Activated CD4-positive, CD25-positive, alpha-beta regulatory T cell treated with anti-CD3 and anti-CD28 coated beads, Interleukin-2, amount 50 U/mL, for 24 hours (primary cell): ENCODE data around the gene DRICH1.
"Not testable (repeated sequence)": the region's sequence is repeated elsewhere in the genome, so short reads cannot be mapped to it uniquely, and the experiment has no call there.

Experiments
- ATAC-seq, 2 donors: fragments of 150-1000 bp; cut with Tn5 transposase; one replicate each; pipeline ENCODE4 v1.10.0; 2021; ENCODE audit warnings: mild to moderate bottlenecking in 1 of 2, moderate library complexity in 1 of 2

The DRICH1 gene

DNA sequence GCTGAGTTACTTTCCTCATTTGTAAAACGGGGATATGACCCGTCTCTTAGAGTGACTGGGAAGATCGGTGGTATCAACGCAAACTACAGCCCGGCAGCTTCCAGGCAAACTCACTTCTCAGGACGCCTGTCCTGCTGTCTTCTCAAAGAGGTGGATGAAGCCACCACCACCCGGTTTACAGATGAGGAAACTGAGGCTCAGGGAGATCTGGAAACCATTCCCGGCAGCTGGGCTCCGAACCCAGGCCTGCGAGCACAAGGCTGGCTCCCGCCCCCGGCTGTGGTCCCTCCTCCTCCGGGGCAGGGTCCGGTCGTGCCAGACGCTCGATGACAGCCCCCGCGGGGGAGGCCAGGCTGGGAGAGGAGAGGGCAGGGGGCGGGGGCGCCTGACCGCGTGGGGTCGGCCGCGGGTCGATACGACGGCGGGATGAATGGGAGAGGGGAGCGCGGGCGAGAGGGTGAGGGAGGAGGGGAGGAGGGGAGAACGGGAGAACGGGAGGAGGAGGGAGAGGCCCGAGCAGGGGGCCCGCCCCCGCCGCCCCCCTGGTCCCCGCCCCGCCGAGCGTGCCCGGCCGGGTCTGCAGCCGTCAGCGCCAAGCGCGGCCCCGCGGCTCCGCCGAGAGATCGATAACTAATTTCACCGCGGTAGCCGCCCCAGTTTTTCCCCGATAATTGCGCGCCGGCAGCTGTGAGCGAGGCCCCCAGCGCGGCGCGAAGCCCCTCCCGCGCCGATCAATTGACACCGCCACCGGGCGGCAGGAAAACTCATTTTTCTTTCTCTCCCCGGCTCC, 66.0 kb downstream of the DRICH1 start:
- no peak for ATAC-seq

GRCh38 chr22:23565305-23565914, 66.7 kb downstream of the DRICH1 start:
- ATAC-seq, result peak in 1 of 2 donors; percentile 34

DNA sequence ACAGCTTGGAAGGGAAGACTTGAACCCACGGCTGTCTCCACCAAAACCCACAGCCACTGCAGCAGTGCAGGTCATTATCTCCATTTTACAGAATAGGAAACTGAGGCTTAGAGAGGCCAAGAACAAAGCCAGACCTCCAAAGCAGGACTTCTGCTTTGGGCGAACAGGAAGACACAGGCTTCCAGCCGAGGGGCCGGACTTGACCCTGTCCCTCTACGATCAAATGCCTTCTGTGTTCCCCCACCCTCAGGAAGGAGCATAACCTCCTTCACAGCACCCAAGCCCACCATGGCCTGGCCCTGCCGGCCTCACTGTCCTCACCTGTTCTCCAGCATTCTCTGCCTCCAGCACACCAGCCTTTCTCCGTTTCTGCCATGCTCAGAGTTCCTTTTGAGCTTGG, 67.8 kb downstream of the DRICH1 start:
- no peak for ATAC-seq

- ATAC-seq, result no peak
Measured at GRCh38 chr22:23563111-23563510, 69.0 kb downstream of the DRICH1 start.

DNA sequence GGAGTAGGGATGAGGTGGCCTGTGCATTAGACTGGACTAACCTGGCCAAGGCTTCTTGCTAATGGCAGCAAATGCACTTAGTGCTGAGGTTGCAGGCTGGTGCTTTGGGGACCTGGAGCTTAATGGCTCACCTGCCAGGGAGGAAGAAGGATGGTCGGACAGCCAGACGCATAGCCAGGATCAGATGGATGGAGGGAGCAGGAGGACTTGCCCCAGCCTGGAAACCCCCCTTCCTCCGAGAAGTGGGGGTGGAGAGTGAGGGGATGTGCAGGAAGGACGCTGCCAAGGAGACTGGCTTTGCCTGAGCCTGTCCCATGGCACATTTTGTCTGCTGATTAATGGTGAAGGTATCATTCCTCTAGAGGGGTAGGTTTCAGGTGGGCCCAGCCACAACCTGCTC, 69.9 kb downstream of the DRICH1 start:
- no peak for ATAC-seq

DNA sequence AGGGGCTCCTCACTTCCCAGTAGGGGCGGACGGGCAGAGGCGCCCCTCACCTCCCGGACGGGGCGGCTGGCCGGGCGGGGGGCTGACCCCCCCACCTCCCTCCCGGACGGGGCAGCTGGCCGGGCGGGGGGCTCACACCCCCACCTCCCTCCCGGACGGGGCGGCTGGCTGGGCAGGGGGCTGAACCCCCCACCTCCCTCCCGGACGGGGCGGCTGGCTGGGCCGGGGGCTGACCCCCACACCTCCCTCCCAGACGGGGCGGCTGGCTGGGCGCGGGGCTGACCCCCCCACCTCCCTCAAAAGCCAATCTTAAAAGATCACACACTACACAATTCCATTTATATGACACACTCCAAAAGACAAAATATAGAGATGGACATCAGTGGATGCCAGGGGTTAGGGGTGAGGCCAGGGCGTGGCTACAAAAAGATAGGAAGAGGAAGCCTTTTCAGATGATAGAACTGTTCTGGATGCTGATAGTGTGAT, 71.1 kb downstream of the DRICH1 start:
- ATAC-seq, result not testable (repeated sequence)

GRCh38 chr22:23560215-23560614, 71.9 kb downstream of the DRICH1 start:
- ATAC-seq, result not testable (repeated sequence)
